GM21717 (cell line): ENCODE measurements around the gene NAV2.

ENCODE experiments used
- ATAC-seq: cut with Tn5 transposase; IDR thresholded peaks from one replicate; pipeline ENCODE4 v1.9.1; 2021; ENCODE audit warnings: mild to moderate bottlenecking, moderate library complexity; ENCODE audit not compliant: unreplicated experiment

NAV2 gene

DNA sequence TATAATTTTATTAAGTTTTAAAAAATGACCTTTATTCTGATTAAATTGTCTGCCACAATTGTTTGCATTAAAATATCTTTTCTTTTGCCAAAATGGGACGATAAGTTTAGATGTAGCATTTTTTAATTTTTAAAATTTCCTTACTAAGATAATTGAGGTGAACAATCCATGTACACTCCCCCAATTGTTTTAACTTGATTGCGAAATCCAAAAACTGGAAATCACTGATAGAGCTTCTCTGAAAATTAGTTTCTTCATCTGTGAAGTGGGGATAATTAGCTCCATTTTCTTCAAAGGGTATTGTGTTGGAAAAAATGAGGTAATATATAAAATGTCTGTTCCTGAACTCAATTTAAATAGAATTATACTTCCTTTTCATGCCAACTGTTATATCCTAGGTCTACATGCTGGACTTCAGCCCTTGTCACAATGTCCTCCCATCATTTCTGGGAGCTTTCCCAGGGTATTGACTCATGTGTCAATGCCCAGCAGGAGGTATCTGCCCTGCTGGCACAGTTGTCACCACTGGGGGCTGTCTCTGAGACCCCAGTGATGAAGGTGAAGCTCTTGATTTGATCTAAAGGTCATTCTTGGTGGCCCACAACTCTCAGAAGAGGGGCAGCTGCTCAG, 28.7 kb upstream of the NAV2 start:
- no peak for ATAC-seq

DNA sequence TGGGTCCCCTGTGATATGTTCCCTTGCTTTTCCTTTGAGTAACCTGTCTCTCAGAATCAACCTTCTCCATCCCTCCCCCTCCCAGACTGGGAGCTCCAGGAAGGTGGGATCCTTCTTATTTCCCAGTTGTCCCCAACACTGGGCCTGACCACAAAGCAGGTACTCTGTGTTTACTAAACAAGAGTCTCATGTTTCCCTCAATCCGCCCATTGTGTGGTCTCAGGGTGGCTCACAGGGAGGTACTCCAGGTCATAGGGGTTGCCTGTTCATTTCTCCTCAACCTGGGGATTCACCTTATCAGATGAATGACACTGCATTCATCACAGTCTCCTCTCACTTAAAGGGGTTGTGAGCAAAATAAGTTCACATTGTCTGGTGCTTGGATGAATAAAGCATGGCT, 26.4 kb upstream of the NAV2 start:
- no peak for ATAC-seq

DNA sequence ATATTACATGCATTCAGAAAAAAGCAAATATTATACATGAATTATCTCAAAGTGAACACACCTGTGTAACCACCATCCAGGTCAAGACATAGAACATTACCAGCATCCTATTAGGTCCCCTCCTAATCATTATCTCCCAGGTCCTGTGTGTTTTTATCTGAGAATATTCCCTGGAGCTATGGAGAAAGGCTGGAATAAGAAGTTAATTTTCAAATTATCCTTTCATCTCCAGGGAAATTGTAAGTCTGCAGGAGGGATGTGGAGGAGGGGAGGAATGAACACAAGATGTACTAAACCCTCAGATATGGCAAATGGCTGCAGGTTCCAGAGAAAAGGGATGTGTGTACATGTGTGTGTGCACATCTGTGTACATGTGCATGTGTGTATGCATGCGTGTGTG, 25.2 kb upstream of the NAV2 start:
- ATAC-seq = no peak

DNA sequence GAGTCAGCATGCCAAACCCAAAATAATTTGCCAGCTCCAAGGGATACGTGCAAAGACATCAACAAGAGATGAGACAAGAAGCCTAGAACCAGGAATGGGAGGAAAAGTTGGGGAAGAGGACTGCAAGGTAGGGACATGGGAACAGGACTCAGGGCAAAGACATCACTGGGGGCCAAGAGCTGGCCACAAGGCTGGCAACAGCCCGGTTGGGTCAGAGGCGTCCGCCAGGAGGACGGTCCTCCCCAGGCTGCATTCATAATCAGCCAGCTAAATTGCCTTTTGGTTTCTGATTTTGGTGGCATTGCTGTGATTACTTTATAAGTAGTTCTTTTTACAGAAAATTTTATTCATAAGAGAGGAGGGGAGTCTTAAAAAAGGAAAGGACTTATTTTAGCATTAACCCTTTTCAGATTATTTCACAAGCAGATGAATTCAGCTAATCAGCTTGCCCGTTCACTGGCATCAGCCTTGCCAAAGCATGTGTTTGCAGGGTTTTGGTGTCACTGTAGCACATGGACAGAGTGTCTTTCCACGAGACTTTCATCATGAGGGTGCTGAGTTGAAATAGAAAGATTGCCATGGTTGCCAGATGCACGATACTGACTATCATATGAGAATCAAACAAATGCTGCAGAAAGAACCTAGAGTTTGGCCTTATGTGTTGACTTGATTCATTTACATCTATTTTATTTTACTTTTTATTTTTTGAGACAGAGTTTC, 23.2 kb upstream of the NAV2 start:
- no peak for ATAC-seq

DNA sequence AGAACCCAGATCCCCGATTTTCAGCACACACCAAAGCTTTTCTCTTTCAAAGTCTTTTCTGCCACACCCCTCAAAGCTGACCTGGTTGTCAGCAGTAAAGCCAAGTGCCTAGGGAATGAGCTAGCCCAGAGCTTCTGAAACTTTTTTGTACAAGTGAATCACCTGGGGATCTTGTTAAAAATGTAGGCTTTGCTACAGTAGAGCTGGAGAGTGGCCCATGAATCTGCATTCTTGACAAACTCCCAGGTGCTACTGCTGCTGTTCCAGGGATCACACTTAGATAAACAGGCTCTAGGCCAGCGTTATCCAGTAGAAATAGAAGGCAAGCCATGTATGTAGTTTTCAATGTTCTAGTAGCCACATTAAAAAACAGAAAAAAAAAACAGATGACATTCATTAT, 21.8 kb upstream of the NAV2 start:
- ATAC-seq = no peak

DNA sequence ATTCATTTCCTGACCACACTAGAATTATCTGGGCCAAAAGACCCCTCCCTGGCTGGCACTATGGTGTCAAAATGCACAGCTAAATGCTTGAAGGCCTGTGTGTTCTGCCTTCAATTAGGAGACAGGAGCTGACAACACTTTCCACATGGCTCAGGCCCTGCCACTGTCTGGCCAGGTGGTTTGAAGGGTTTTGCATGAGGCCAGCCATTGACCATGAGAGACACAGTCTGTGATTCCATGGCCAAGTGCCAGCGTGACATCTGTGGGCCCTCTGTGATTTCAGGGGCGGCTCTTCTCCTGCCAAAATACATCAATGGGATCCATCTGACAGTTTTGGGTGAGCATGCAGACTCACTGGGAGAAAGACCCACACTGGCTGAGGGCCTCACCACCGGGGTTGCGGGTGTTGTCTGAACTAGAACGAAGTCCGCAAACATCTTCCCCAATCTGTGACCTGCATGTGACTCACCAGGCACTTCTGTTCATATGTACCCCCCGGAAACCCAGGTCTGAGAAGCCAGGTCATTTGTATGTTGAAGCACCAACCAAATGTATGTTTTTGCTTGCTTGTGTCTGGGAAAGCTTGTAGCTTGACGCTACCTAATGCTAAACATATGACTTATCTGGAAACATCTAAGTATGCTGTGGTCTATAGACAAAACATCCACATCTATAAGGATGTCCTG, 20.7 kb upstream of the NAV2 start:
- no peak for ATAC-seq

DNA sequence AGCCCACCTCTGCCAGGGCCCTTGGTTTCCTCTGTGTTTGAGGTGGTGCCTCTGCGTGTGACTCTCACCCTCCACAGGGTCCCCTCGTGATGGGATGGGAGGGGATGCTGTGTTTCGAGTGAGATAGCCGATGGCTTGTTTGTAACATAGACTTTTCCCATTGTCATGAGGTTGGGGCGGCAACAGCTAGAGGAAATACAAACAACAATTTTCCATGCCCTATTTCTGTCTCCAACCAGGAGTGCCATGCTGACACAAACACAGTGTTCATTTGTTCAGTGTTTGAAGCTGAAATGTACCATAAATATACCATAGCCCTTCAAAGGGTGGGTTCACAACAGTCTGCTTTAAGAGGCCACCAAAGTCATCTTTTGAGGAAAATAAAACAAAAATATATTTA, 19.5 kb upstream of the NAV2 start:
- ATAC-seq = no peak

DNA sequence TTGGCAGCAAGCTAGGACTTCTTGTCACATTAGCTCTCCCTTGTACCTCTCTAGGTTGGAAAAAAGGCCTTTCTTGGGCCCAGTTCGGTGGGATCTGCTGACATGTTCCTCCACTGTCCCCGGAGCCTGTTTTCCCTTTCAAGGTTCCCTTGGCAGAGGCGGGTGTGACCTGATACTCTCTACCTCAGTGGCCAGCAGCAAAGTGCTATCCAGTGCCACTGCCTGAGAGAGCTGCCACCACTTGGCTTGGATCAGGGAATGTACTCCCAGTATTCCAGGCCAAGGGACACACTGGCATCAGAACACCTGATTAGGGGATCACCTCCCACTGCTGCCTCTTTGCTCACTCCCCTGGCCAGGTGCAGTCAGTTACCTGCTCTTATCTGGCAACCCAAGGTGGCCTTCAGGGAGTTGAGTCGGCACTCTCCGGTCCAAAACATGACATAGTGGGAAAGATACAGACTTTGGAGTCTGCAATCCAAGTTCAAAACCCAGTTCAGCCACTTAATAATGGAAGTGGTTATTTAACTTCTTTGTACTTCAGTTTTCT, 17.8 kb upstream of the NAV2 start:
- ATAC-seq = no peak

DNA sequence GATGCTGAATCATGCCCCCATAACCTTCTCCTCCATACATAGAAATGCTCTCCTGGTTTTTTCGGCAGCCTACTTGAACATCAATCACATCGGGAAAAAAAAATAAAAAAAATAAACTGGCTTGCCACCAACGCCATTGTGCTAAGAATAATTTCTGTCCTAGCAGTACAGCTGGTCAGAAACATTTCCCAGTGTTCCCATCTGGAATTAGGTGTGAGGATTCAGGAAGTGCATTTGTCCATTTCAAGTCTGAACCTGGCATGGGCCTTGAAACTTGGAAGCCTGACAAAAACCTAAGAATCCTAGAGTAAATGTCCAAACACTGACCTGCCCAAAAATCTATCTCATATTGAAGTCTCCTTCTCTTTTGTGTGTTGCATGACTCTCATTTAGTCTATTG, 16.6 kb upstream of the NAV2 start:
- no peak for ATAC-seq

DNA sequence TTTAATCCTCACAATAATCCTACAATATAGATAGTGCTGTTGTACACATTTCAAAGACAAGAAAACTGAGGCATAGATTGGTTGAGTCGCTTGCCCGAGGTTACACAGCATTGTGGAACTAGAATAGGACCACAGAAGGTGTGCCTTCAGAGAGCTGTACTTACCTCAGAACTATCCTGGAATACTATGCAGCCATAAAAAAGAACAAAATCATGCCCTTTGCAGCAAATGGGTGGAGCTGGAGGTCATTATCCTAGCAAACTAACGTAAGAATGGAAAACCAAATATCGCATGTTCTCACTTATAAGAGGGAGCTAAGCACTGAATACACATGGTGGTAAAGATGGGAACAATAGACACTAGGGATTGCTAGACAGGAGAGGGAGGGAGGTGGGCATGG, 15.7 kb upstream of the NAV2 start:
- no peak for ATAC-seq

DNA sequence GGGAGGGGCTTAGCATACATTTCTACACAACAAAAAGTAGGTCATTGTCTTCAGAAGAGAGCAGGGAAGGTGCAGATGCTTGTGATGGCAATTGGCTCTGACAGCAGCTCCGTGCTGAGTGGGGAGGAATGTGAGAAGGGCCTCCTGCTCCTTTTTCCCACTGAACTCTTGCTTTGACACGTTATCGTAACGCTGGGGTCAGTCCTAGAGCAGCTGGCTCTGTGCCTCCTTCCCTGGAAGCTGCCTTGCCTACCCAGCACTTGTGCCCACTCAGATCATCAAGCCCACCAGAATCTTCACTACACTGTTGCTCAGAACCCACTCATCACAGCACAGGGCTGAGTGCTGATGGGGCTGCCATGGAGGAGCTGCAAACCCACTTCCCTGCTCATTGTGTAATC, 14.9 kb upstream of the NAV2 start:
- ATAC-seq = no peak

DNA sequence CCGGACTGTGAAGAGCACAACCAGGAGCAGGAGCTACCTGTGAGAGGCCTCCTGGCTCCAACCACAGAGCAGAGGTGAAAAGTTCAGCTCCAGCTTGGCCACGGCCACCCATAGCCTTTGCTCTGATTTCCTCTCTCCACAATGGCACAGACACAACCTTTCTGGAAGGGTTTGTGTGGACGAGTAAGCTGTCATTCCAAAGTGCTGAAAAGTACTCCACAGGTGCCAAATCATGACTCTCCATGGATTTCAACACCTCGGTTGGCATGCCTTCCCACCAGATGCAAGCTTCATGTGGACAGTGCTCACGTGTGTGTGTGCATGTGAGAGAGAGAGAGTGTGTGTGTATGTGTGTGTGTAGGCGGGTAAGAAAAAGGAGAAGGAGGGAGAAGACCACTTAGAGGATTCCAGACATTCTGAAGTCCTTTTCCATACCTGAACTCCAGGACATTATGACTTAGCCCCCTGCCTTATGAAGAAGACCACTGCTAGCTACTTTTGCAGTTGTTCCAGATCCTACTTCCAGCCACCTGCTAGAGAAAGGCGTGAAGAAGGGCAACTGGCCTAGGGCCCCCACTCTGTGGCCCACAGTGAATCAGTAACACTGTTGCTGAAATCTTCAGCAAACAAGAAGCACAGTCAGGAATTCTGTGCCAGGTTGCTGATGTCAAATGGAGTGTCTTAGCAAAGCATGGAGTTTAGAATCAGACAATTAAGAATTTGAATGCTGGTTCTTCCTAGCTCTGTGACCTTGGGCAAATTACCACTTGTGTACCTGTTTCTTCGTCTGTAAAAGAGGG, 13.9 kb upstream of the NAV2 start:
- ATAC-seq = no peak

DNA sequence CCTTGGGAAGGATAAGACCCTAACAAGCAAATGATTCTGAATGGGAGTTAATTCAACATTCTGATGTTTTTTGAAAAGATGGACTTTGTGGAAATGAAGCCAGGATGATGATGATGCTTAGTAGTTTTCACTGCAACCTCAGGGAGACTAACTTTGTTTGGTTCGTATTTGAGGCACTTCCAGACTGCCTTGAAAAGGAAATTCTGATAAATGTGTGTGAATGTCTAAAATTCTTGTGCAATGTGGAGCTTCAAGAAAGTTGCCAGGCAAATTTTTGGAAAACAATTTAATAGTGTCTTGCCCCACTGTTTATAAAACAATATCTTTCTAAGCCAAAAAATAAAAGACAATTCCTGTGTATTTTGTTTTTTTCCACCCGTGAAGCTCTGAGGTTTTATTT, 11.2 kb upstream of the NAV2 start:
- ATAC-seq = no peak

DNA sequence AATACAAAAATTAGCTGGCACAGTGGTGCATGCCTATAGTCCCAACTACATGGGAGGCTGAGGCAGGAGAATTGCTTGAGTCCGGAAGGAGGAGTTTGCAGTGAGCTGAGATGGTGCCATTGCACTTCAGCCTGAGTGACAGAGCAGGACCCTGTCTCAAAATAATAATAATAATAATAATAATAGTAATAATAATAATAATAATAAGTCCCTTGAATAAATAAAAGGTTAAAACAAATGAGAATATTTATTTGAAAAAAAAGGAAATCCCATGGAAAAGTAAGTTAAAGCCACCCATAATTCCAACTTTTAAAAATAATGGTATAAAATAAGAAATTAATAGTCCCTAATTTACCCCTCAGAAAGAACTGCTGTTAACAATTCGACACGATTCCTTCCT, 10.0 kb upstream of the NAV2 start:
- no peak for ATAC-seq

DNA sequence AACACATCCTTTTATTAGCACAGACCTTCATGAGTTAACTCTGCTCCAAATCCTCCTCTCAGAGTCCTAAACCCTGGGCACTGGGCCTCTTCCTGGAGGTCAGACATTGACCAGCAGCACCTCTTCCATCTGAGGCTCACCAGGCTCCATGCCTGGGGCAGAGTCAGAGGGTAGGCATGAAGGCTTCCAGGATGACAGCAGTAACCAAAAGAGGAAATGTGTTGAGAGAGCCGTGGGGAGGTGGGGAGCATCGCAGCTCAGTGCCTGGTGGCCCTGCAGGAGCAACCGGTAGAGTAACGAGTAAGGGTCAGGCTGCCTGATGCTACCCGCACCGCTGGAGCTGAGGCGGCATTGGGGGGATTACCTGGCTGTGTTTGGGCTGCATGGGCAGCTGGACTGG, 9.4 kb upstream of the NAV2 start:
- no peak for ATAC-seq

DNA sequence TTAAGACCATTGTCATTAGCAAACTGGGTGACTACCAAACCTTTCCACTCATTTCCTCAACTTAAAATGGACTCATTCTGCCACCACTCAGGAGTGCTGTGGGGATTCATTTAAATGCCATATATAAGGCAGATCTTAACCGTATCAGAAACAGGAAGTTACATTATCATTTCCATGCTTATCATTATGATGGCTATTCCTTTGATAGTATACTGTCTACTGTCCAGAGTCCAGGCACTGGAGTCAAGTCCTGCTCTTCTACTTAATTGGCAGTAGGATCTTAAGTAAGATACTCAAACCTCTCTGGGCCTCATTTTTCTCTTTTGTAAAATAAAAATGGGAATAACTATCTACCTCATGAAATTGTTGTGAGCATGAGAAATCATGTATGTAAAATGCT, 8.4 kb upstream of the NAV2 start:
- ATAC-seq = no peak

DNA sequence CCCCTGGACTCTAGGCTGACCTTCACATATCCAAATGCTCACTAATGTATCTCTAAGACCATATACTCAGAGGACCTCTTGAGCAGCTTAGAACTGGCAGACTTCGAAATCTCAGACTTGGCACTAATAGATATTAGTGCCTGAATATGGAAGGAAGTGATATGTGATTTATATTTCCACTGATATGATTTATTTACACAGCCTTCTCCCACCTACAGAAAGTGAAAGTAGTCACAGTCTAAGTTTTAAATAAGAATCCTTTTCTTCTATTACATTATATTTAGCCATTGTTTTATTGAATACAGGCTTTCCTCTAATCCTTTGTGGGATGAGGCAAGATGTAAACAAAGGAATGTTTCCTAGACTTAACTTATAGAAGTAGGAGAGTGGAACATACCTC, 6.7 kb upstream of the NAV2 start:
- no peak for ATAC-seq

DNA sequence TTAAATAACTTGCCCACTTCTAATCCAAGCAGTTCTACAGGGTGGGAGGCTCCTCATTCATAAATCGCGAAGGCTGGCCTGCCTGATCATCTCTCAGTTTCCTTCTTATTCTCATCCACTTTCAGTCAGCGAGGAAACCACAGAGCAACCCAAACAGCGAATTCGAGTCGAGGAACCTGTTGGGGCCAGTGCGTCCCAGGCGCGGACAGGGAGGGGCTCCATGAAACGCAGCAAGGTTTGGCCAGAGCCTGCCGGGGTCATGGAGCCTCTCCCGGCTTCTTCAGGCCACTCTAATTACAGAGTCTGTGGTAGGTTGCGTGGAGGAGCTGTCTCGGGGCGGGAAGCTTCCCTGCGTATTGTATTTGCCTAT, 741 bp upstream of the NAV2 start:
- no peak for ATAC-seq

DNA sequence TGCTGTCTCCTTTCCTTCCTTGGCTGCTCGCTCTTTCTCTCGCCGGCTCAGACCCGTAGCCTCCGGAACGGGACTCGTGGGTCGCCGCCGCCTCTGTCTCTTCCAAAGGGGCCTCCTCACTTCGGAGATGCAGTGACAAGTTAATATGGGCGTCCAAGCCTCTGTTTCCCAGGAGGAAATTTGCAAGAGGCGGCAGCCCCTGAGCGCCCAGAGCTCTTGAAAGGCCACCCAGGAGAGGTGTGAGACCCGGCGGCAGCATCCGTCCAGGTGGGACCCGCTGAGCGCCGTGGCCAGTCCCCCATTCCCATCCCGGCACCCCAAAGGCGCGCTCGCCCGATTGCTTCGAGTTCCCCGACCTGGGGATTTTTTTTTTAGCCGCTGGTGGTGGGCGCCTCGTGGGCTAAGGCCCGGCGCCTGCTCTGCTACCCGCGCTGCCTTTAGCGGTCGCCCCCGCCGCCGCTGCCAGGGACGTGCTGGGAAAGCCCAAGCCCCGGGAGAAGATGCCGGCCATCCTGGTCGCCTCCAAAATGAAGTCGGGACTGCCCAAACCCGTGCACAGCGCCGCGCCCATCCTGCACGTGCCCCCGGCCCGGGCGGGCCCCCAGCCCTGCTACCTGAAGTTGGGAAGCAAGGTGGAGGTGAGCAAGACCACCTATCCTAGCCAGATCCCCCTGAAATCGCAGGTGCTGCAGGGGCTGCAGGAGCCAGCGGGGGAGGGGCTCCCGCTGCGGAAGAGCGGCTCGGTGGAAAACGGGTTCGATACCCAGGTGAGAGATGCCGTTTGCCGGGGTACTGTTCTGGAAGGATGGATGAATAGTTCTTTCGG, 772 bp downstream of the NAV2 start:
- ATAC-seq = peak; percentile 22

DNA sequence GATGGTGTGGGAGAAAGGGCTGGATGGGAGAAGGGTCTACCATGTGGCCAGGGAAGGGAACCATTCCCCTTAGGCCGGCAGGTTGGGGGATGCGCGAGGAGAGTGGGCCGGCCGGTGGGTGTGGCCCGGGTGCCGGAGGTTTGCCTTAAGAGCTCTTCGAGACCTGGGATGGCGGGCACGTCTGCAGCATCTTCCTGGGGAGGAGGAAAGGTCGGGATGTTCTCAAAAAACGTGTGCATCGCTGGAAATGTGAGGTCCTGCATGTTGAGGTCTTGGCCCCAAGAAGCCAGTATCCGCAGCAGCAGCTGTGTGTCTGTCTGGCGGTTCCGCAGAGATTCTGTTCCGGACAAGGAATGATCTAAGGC, 1.4 kb downstream of the NAV2 start:
- ATAC-seq = no peak
